Stimulated activated effector memory CD8-positive, alpha-beta T cell treated with anti-CD3 and anti-CD28 coated beads, Interleukin-12 subunit alpha, Interleukin-12 subunit beta, amount 100 ng/mL, for 72 hours (primary cell): Measurements from ENCODE around the gene JPH3.

Experiments used
- ATAC-seq: fragments of 150-1000 bp; cut with Tn5 transposase; 2 replicates; pipeline ENCODE4 v1.10.0; 2021
- DNase-seq, 2 donors: peaks; one replicate each; pipeline ENCODE4 v3.0.0; 2021 to 2022; ENCODE audit warnings: low spot score in 2 of 2
- H3K27ac Mint-ChIP-seq: one replicate; pipeline ENCODE4 v1.8.0; 2022; ENCODE audit warnings: mild to moderate bottlenecking, mixed read lengths
- H3K36me3 Mint-ChIP-seq: one replicate; pipeline ENCODE4 v1.8.0; 2022; ENCODE audit warnings: mild to moderate bottlenecking, mixed read lengths
- H3K4me1 Mint-ChIP-seq: one replicate; pipeline ENCODE4 v1.8.0; 2022; ENCODE audit warnings: mixed read lengths
- H3K4me3 Mint-ChIP-seq: one replicate; pipeline ENCODE4 v1.8.0; 2022; ENCODE audit warnings: mild to moderate bottlenecking, mixed read lengths
- H3K9me3 Mint-ChIP-seq: one replicate; pipeline ENCODE4 v1.8.0; 2022; ENCODE audit warnings: mixed read lengths

The JPH3 gene

DNA sequence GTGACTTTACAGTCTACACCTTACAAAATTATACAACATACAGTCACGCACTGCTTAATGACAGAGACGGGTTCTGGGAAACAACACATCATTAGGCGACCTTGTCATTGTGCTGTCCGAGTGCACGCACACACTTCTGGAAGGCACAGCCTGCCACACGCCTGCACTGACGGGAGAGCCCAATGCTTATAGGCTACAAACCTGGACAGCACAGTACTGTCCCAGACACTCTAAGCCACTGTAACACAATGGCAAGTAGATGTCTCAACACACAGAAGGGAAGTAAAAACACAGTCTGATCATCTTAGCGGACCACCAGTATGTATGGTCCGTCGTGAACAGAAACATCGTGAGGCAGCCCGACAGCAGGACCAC, 133.7 kb downstream of the JPH3 start:
- H3K36me3 Mint-ChIP-seq = peaks cover 30% of the 10 kb centered on the region
- DNase-seq (no peak), ATAC-seq (no peak)
- H3K4me3 Mint-ChIP-seq = no peak overlapping the region
- no peaks in the 10 kb centered on the region for H3K9me3 Mint-ChIP-seq
- no peak overlapping the region for H3K27ac Mint-ChIP-seq
- peaks cover 44% of the 10 kb centered on the region for H3K4me1 Mint-ChIP-seq

- ATAC-seq (no peak), DNase-seq (no peak)
- Mint-ChIP-seq H3K36me3 (peaks cover 39% of the 10 kb centered on the region), H3K4me1 (peaks cover 32% of the 10 kb centered on the region), H3K9me3 (no peaks in the 10 kb centered on the region), H3K4me3 (no peak overlapping the region), H3K27ac (no peak overlapping the region)
Observed at GRCh38 chr16:87739801-87740200, 137.5 kb downstream of the JPH3 start.

GRCh38 chr16:87740441-87740840, 138.1 kb downstream of the JPH3 start:
- H3K36me3 Mint-ChIP-seq = peaks cover 45% of the 10 kb centered on the region
- no peak overlapping the region for H3K27ac Mint-ChIP-seq
- H3K4me3 Mint-ChIP-seq = no peak overlapping the region
- DNase-seq = no peak
- peaks cover 34% of the 10 kb centered on the region for H3K4me1 Mint-ChIP-seq
- no peak for ATAC-seq
- H3K9me3 Mint-ChIP-seq = no peaks in the 10 kb centered on the region

- Mint-ChIP-seq H3K4me1 (peaks cover 33% of the 10 kb centered on the region), H3K4me3 (no peak overlapping the region), H3K27ac (no peak overlapping the region), H3K36me3 (peaks cover 50% of the 10 kb centered on the region), H3K9me3 (no peaks in the 10 kb centered on the region)
- no peak for DNase-seq
- no peak for ATAC-seq
Observed at GRCh38 chr16:87740909-87741424, 138.7 kb downstream of the JPH3 start.

DNA sequence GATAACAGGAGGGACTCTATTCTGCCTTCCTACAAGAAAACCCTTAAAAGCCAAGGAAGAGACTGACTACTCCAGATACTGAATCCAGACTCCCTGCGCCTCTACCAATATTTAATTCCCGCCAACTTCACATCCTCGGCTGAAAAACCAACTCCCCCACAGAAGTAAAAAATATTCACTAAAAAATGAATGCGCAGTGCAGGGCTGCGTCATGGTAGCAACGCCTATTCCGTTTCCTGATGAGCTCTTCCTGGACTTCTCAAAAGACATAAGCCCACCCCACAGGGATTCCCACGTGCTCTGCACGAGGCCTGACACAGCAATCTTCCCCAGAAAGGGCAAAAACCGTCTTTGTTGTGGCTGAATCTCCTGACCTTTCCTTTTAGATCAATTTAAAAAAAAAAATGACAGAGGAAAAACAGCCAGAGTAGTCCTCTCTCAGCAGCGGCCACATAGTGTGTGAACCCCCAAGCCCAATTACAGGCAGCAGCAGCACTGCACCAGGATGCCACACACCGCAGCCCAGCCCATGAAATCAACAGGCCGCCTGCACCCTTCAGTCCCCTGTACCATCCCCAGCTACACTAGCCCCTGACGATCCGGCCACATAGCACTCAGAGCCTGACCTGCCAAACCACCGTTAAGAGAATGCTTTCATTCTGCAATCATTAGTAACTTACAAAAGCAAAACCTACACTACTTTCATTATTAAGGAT, 139.6 kb downstream of the JPH3 start:
- Mint-ChIP-seq H3K4me3 (no peak overlapping the region), H3K36me3 (peaks cover 58% of the 10 kb centered on the region), H3K9me3 (no peaks in the 10 kb centered on the region), H3K27ac (peak overlapping the region; percentile 83), H3K4me1 (peaks cover 35% of the 10 kb centered on the region)
- ATAC-seq (no peak), DNase-seq (no peak)

GRCh38 chr16:87742781-87743490, 140.6 kb downstream of the JPH3 start:
- Mint-ChIP-seq H3K9me3 (no peaks in the 10 kb centered on the region), H3K4me3 (no peak overlapping the region), H3K27ac (no peak overlapping the region), H3K36me3 (peaks cover 66% of the 10 kb centered on the region), H3K4me1 (peaks cover 35% of the 10 kb centered on the region)
- ATAC-seq (no peak), DNase-seq (no peak)

DNA sequence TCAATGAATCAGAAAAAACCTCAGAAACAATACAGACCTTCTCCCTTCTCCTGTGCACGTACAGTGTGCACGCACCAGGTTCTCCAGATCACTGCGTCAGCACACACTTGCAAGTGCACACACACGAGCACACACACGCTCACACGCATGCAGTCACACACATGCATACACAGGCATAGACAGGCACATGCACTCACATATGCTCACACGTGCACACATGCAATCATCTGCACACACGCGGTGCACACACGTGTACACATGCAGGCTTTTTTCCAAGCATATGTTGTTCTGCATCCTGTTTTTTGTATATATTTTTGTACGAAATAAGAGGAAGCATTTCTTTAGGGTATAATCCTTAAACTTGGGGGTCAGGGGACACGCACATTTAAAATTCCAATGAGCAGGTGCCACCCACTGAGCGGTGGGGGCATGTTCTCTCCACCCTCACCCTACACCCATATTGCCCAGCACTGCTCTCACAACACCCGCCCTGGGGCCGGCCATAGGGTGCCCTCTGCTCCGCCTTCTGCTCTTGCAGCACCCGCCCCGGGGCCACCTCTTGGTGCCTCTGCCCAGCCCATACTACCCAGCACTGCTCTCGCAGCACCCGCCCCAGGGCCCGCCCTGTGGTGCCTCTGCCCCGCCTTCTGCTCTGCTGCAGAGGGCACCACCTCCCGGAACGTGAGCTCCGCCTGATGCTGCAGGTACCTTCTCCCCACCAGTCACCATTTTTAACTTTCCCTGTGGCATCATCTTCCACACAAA, 142.6 kb downstream of the JPH3 start:
- Mint-ChIP-seq H3K4me3 (no peak overlapping the region), H3K9me3 (no peaks in the 10 kb centered on the region), H3K4me1 (peaks cover 35% of the 10 kb centered on the region), H3K36me3 (peaks cover 86% of the 10 kb centered on the region), H3K27ac (no peak overlapping the region)
- ATAC-seq = peak; percentile 16
- DNase-seq = no peak

- Mint-ChIP-seq H3K4me1 (peaks cover 29% of the 10 kb centered on the region), H3K27ac (no peak overlapping the region), H3K4me3 (no peak overlapping the region), H3K9me3 (no peaks in the 10 kb centered on the region), H3K36me3 (peaks cover 91% of the 10 kb centered on the region)
- DNase-seq (no peak), ATAC-seq (no peak)
Observed at GRCh38 chr16:87746178-87746577, 143.9 kb downstream of the JPH3 start.
